ENCODE measurements around the gene CCT2.
"Not testable (repeated sequence)": the region's sequence is repeated elsewhere in the genome, so short reads cannot be mapped to it uniquely, and the experiment has no call there.

CCT2 gene

GRCh38 chr12:69589082-69589481 lies 3.8 kb downstream of the CCT2 start:
- H3K36me3 ChIP-seq (ENCODE audit: insufficient read depth, low read length) = peaks cover 56% of the 10 kb centered on the region
- H3K4me1 ChIP-seq (ENCODE audit: control insufficient read depth, insufficient read depth, low read length, unreplicated experiment) = peaks cover 5% of the 10 kb centered on the region
- H3K4me3 ChIP-seq (ENCODE audit: low read depth, low read length) = no peak overlapping the region
- H3K27me3 ChIP-seq (ENCODE audit: insufficient read depth, low read length) = no peaks in the 10 kb centered on the region
- no peak overlapping the region for H3K27ac ChIP-seq (ENCODE audit: low read depth, low read length)
- H2AFZ ChIP-seq (ENCODE audit: low read length, unreplicated experiment) = no peak overlapping the region
- peaks cover 51% of the 10 kb centered on the region for H3K79me2 ChIP-seq (ENCODE audit: control insufficient read depth, insufficient read depth, low read length, unreplicated experiment)

GRCh38 chr12:69595689-69596088 lies 10.4 kb downstream of the CCT2 start:
- peaks cover 10% of the 10 kb centered on the region for H3K79me2 ChIP-seq (ENCODE audit: control insufficient read depth, insufficient read depth, low read length, unreplicated experiment)
- H2AFZ ChIP-seq (ENCODE audit: low read length, unreplicated experiment) = no peak overlapping the region
- peaks cover 59% of the 10 kb centered on the region for H3K36me3 ChIP-seq (ENCODE audit: insufficient read depth, low read length)
- no peaks in the 10 kb centered on the region for H3K27me3 ChIP-seq (ENCODE audit: insufficient read depth, low read length)
- no peak overlapping the region for H3K27ac ChIP-seq (ENCODE audit: low read depth, low read length)
- H3K4me1 ChIP-seq (ENCODE audit: control insufficient read depth, insufficient read depth, low read length, unreplicated experiment) = no peaks in the 10 kb centered on the region
- no peak overlapping the region for H3K4me3 ChIP-seq (ENCODE audit: low read depth, low read length)

- no peak overlapping the region for H3K27ac ChIP-seq (ENCODE audit: low read depth, low read length)
- H2AFZ ChIP-seq (ENCODE audit: low read length, unreplicated experiment) = no peak overlapping the region
- peaks cover 4% of the 10 kb centered on the region for H3K79me2 ChIP-seq (ENCODE audit: control insufficient read depth, insufficient read depth, low read length, unreplicated experiment)
- H3K36me3 ChIP-seq (ENCODE audit: insufficient read depth, low read length) = peaks cover 65% of the 10 kb centered on the region
- H3K4me3 ChIP-seq (ENCODE audit: low read depth, low read length) = no peak overlapping the region
- no peaks in the 10 kb centered on the region for H3K27me3 ChIP-seq (ENCODE audit: insufficient read depth, low read length)
- no peaks in the 10 kb centered on the region for H3K4me1 ChIP-seq (ENCODE audit: control insufficient read depth, insufficient read depth, low read length, unreplicated experiment)
Observed at GRCh38 chr12:69598174-69598753, 13.0 kb downstream of the CCT2 start.

- Histone ChIP-seq H2AFZ (ENCODE audit: low read length, unreplicated experiment) (no peak overlapping the region), H3K79me2 (ENCODE audit: control insufficient read depth, insufficient read depth, low read length, unreplicated experiment) (no peaks in the 10 kb centered on the region), H3K4me3 (ENCODE audit: low read depth, low read length) (no peak overlapping the region), H3K4me1 (ENCODE audit: control insufficient read depth, insufficient read depth, low read length, unreplicated experiment) (no peaks in the 10 kb centered on the region), H3K36me3 (ENCODE audit: insufficient read depth, low read length) (peaks cover 56% of the 10 kb centered on the region), H3K27ac (ENCODE audit: low read depth, low read length) (no peak overlapping the region), H3K27me3 (ENCODE audit: insufficient read depth, low read length) (no peaks in the 10 kb centered on the region)
Observed at GRCh38 chr12:69600804-69601203, 15.5 kb downstream of the CCT2 start.

GRCh38 chr12:69601962-69602685 lies 16.9 kb downstream of the CCT2 start:
- H3K27ac ChIP-seq (ENCODE audit: low read depth, low read length) = no peak overlapping the region
- no peaks in the 10 kb centered on the region for H3K79me2 ChIP-seq (ENCODE audit: control insufficient read depth, insufficient read depth, low read length, unreplicated experiment)
- no peak overlapping the region for H2AFZ ChIP-seq (ENCODE audit: low read length, unreplicated experiment)
- H3K36me3 ChIP-seq (ENCODE audit: insufficient read depth, low read length) = peaks cover 48% of the 10 kb centered on the region
- no peak overlapping the region for H3K4me3 ChIP-seq (ENCODE audit: low read depth, low read length)
- no peaks in the 10 kb centered on the region for H3K4me1 ChIP-seq (ENCODE audit: control insufficient read depth, insufficient read depth, low read length, unreplicated experiment)
- H3K27me3 ChIP-seq (ENCODE audit: insufficient read depth, low read length) = no peaks in the 10 kb centered on the region

- H3K4me3 ChIP-seq (ENCODE audit: low read depth, low read length) = no peak overlapping the region
- H3K27me3 ChIP-seq (ENCODE audit: insufficient read depth, low read length) = no peaks in the 10 kb centered on the region
- no peak overlapping the region for H2AFZ ChIP-seq (ENCODE audit: low read length, unreplicated experiment)
- no peak overlapping the region for H3K27ac ChIP-seq (ENCODE audit: low read depth, low read length)
- no peaks in the 10 kb centered on the region for H3K79me2 ChIP-seq (ENCODE audit: control insufficient read depth, insufficient read depth, low read length, unreplicated experiment)
- no peaks in the 10 kb centered on the region for H3K4me1 ChIP-seq (ENCODE audit: control insufficient read depth, insufficient read depth, low read length, unreplicated experiment)
- H3K36me3 ChIP-seq (ENCODE audit: insufficient read depth, low read length) = peaks cover 41% of the 10 kb centered on the region
Observed at GRCh38 chr12:69602954-69603353, 17.7 kb downstream of the CCT2 start.

- not testable (repeated sequence) for H3K4me3 ChIP-seq (ENCODE audit: low read depth, low read length); H3K4me1 ChIP-seq (ENCODE audit: control insufficient read depth, insufficient read depth, low read length, unreplicated experiment); H3K79me2 ChIP-seq (ENCODE audit: control insufficient read depth, insufficient read depth, low read length, unreplicated experiment); H3K27me3 ChIP-seq (ENCODE audit: insufficient read depth, low read length); H2AFZ ChIP-seq (ENCODE audit: low read length, unreplicated experiment); H3K27ac ChIP-seq (ENCODE audit: low read depth, low read length)
- peaks cover 37% of the 10 kb centered on the region for H3K36me3 ChIP-seq (ENCODE audit: insufficient read depth, low read length)
Observed at GRCh38 chr12:69603556-69603955, 18.3 kb downstream of the CCT2 start.

- H3K36me3 ChIP-seq (ENCODE audit: insufficient read depth, low read length) = peaks cover 32% of the 10 kb centered on the region
- H3K27me3 ChIP-seq (ENCODE audit: insufficient read depth, low read length); H2AFZ ChIP-seq (ENCODE audit: low read length, unreplicated experiment); H3K4me1 ChIP-seq (ENCODE audit: control insufficient read depth, insufficient read depth, low read length, unreplicated experiment); H3K4me3 ChIP-seq (ENCODE audit: low read depth, low read length); H3K79me2 ChIP-seq (ENCODE audit: control insufficient read depth, insufficient read depth, low read length, unreplicated experiment); H3K27ac ChIP-seq (ENCODE audit: low read depth, low read length): not testable (repeated sequence)
Observed at GRCh38 chr12:69604275-69604674, 19.0 kb downstream of the CCT2 start.

GRCh38 chr12:69608114-69608513 lies 22.9 kb downstream of the CCT2 start:
- Histone ChIP-seq H3K27ac (ENCODE audit: low read depth, low read length) (no peak overlapping the region), H3K27me3 (ENCODE audit: insufficient read depth, low read length) (peaks cover 29% of the 10 kb centered on the region), H3K4me1 (ENCODE audit: control insufficient read depth, insufficient read depth, low read length, unreplicated experiment) (no peaks in the 10 kb centered on the region), H2AFZ (ENCODE audit: low read length, unreplicated experiment) (no peak overlapping the region), H3K4me3 (ENCODE audit: low read depth, low read length) (no peak overlapping the region), H3K79me2 (ENCODE audit: control insufficient read depth, insufficient read depth, low read length, unreplicated experiment) (no peaks in the 10 kb centered on the region), H3K36me3 (ENCODE audit: insufficient read depth, low read length) (peaks cover 4% of the 10 kb centered on the region; the same call in 1 of the 2 replicates)

GRCh38 chr12:69610126-69610525 lies 24.9 kb downstream of the CCT2 start:
- peaks cover 38% of the 10 kb centered on the region for H3K27me3 ChIP-seq (ENCODE audit: insufficient read depth, low read length)
- H3K36me3 ChIP-seq (ENCODE audit: insufficient read depth, low read length) = no peaks in the 10 kb centered on the region
- no peak overlapping the region for H3K27ac ChIP-seq (ENCODE audit: low read depth, low read length)
- H2AFZ ChIP-seq (ENCODE audit: low read length, unreplicated experiment) = no peak overlapping the region
- no peaks in the 10 kb centered on the region for H3K4me1 ChIP-seq (ENCODE audit: control insufficient read depth, insufficient read depth, low read length, unreplicated experiment)
- no peak overlapping the region for H3K4me3 ChIP-seq (ENCODE audit: low read depth, low read length)
- no peaks in the 10 kb centered on the region for H3K79me2 ChIP-seq (ENCODE audit: control insufficient read depth, insufficient read depth, low read length, unreplicated experiment)

- H3K4me3 ChIP-seq (ENCODE audit: low read depth, low read length) = no peak within 1 kb of the TSS
- H2AFZ ChIP-seq (ENCODE audit: low read length, unreplicated experiment) = no peak within 1 kb of the TSS
- no peaks in the 10 kb centered on the region for H3K4me1 ChIP-seq (ENCODE audit: control insufficient read depth, insufficient read depth, low read length, unreplicated experiment)
- no peaks in the 10 kb centered on the region for H3K36me3 ChIP-seq (ENCODE audit: insufficient read depth, low read length)
- no peak within 1 kb of the TSS for H3K27ac ChIP-seq (ENCODE audit: low read depth, low read length)
- peaks cover 44% of the 10 kb centered on the region for H3K27me3 ChIP-seq (ENCODE audit: insufficient read depth, low read length)
- H3K79me2 ChIP-seq (ENCODE audit: control insufficient read depth, insufficient read depth, low read length, unreplicated experiment) = no peaks in the 10 kb centered on the region
Observed at GRCh38 chr12:69610729-69611128, 25.5 kb downstream of the CCT2 start, which contains the start of gene LRRC10. Gene LRRC10 (minus strand): TSS chr12:69610907. CDS start chr12:69610838, 69 bp downstream.

Measured in ACC112 (cell line).